ENCODE measurements around the gene SAMD9. TPM values are rescaled to one million over a fixed set of nuclear protein-coding genes. Genes with fewer than 3 reads are reported as not detected.

The SAMD9 gene
- total RNA-seq (2013) = 55.3 TPM
- polyA plus RNA-seq = 10 to 100 TPM in 1 of 3 donors, 1 to 10 TPM in 2; 2.9 to 14.7 (median 7.2) TPM
- polyA minus RNA-seq = 7.9 and 14.4 TPM in 2 replicates
- 38.1 to 427 (median 73.7) reads per million in 11 experiments for total RNA-seq

GRCh38 chr7:93117852-93118530 is at the start of gene SAMD9:
SAMD9 (minus strand) TSS chr7:93117979; CDS start chr7:93106097, 11,882 bp downstream.
- TF ChIP-seq CTCF (IDR thresholded peaks at IDR 0.05) = no peak
- Histone ChIP-seq H3K4me1 (ENCODE audit: control insufficient read depth in 1 of 2, insufficient read depth in 2 of 2, low read length in 2 of 2) (peaks cover 19 to 34% of the 10 kb centered on the region in 2 donors), H3K4me2 (replicated peaks; ENCODE audit: extremely low read depth, low read length, poor library complexity, severe bottlenecking) (peak within 1 kb of the TSS; percentile 79), H4K20me1 (ENCODE audit: insufficient read depth, low read length) (no peaks in the 10 kb centered on the region), H3K36me3 (replicated peaks in 1 of 2; ENCODE audit: control insufficient read depth in 1 of 2, insufficient read depth in 2 of 2, low read length in 2 of 2) (peaks cover 0 to 15% of the 10 kb centered on the region in 2 donors), H2AFZ (ENCODE audit: insufficient read depth, low read depth, low read length, poor library complexity, severe bottlenecking) (peak within 1 kb of the TSS; percentile 77), H3K27me3 (ENCODE audit: control insufficient read depth in 2 of 2, insufficient read depth in 2 of 2, low read length in 2 of 2) (no peaks in the 10 kb centered on the region), H3K9me3 (replicated peaks in 1 of 2; ENCODE audit: control insufficient read depth in 1 of 2, insufficient read depth in 1 of 2, low read length in 2 of 2) (peaks cover 0 to 7% of the 10 kb centered on the region in 2 donors), H3K79me2 (ENCODE audit: insufficient read depth, low read length) (peaks cover 36% of the 10 kb centered on the region), H3K27ac (ENCODE audit: low read depth in 1 of 2, low read length in 2 of 2) (peak within 1 kb of the TSS in 1 of 2 donors; percentile 85), H3K9ac (ENCODE audit: insufficient read depth, low read length, poor library complexity, severe bottlenecking) (peak within 1 kb of the TSS; percentile 59), H3K4me3 (replicated peaks in 1 of 3; ENCODE audit: low read depth in 2 of 3, low read length in 3 of 3) (peak within 1 kb of the TSS; percentile 38 to 85 (median 78))
- peak; percentile 77 to 87 (median 86) for DNase-seq
- Mint-ChIP-seq H3K4me1 (peaks cover 37% of the 10 kb centered on the region), H3K36me3 (peaks cover 27 to 28% of the 10 kb centered on the region in 2 donors), H3K4me3 (peak within 1 kb of the TSS; percentile 64 to 93), H3K27me3 (ENCODE audit: low read depth in 3 of 3) (peaks cover 0 to 3% (median 0%) of the 10 kb centered on the region in 3 donors), H3K9me3 (peaks cover 7 to 34% (median 18%) of the 10 kb centered on the region in 7 donors), H3K27ac (peak within 1 kb of the TSS; percentile 80 to 91 (median 88))
- intact Hi-C loops (cut with micrococcal nuclease) = no loop called here
- 0% methylated on average over 1 of the region's 4 CpGs for WGBS (ENCODE audit: insufficient coverage)

DNA sequence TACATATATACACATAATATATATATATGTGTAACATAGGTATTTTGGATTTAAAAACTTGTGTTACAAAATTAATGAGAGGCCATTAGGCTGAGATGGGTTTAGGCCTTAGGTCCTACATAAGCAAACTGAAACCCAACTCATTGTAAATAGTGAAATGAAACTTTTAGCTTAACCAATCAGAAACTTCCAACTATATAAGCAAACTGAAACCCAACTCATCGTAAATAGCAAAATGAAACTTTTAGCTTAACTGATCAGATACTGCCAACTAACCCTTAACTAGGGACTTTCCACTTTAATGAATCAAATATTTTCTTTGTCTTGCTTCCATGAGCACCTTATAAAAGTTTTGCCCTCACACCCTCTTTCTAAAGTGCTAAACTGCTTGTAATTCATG is 47.7 kb upstream of the SAMD9 start:
- no peaks in the 10 kb centered on the region for H3K27me3 ChIP-seq (ENCODE audit: control insufficient read depth in 2 of 2, insufficient read depth in 2 of 2, low read length in 2 of 2)
- no peaks in the 10 kb centered on the region for H3K36me3 ChIP-seq (replicated peaks in 1 of 2; ENCODE audit: control insufficient read depth in 1 of 2, insufficient read depth in 2 of 2, low read length in 2 of 2)
- H3K4me1 ChIP-seq (ENCODE audit: control insufficient read depth in 1 of 2, insufficient read depth in 2 of 2, low read length in 2 of 2) = no peaks in the 10 kb centered on the region
- no peaks in the 10 kb centered on the region for H3K79me2 ChIP-seq (ENCODE audit: insufficient read depth, low read length)
- peak overlapping the region; percentile 8 to 49 (median 12) for H3K4me3 ChIP-seq (replicated peaks in 1 of 3; ENCODE audit: low read depth in 2 of 3, low read length in 3 of 3)
- no peak overlapping the region for H3K27ac ChIP-seq (ENCODE audit: low read depth in 1 of 2, low read length in 2 of 2)
- no peak overlapping the region for H3K9ac ChIP-seq (ENCODE audit: insufficient read depth, low read length, poor library complexity, severe bottlenecking)
- TF ChIP-seq CTCF (IDR thresholded peaks at IDR 0.05) = no peak
- Mint-ChIP-seq H3K36me3 (no peaks in the 10 kb centered on the region), H3K4me1 (peaks cover 2% of the 10 kb centered on the region), H3K27ac (no peak overlapping the region), H3K4me3 (peak overlapping the region in 1 of 2 donors; percentile 58), H3K9me3 (peaks cover 16 to 44% (median 27%) of the 10 kb centered on the region in 7 donors), H3K27me3 (ENCODE audit: low read depth in 3 of 3) (peaks cover 2 to 3% (median 2%) of the 10 kb centered on the region in 3 donors)
- intact Hi-C loops (cut with micrococcal nuclease) = no loop called here
- 0% methylated on average over 1 of the region's 1 CpG for WGBS (ENCODE audit: insufficient coverage)
- H4K20me1 ChIP-seq (ENCODE audit: insufficient read depth, low read length) = no peaks in the 10 kb centered on the region
- DNase-seq = peak in 2 of 3 donors; percentile 19 to 27
- H3K4me2 ChIP-seq (replicated peaks; ENCODE audit: extremely low read depth, low read length, poor library complexity, severe bottlenecking) = peak overlapping the region; percentile 36
- H3K9me3 ChIP-seq (replicated peaks in 1 of 2; ENCODE audit: control insufficient read depth in 1 of 2, insufficient read depth in 1 of 2, low read length in 2 of 2) = peaks cover 19 to 24% of the 10 kb centered on the region in 2 donors
- no peak overlapping the region for H2AFZ ChIP-seq (ENCODE audit: insufficient read depth, low read depth, low read length, poor library complexity, severe bottlenecking)

Data from CD14-positive monocyte (primary cell).